Activated CD4-positive, CD25-positive, alpha-beta regulatory T cell treated with anti-CD3 and anti-CD28 coated beads, Interleukin-2, amount 50 U/mL, for 16 hours (primary cell): ENCODE data around the gene MRGPRD.

Experiments used
- DNase-seq: peaks from one replicate; pipeline ENCODE4 v3.0.0-alpha.2; 2020; ENCODE audit warnings: low read depth, low spot score

The MRGPRD gene

GRCh38 chr11:68947151-68947550 lies 33.6 kb downstream of the MRGPRD start:
- DNase-seq = no peak

GRCh38 chr11:68946416-68947090 lies 34.2 kb downstream of the MRGPRD start:
- DNase-seq = no peak

- DNase-seq = no peak
Measured at GRCh38 chr11:68942751-68943271, 38.0 kb downstream of the MRGPRD start.

GRCh38 chr11:68942095-68942620 lies 38.6 kb downstream of the MRGPRD start:
- no peak for DNase-seq

GRCh38 chr11:68941324-68942094 lies 39.3 kb downstream of the MRGPRD start:
- DNase-seq = no peak

GRCh38 chr11:68940651-68941323 lies 40.0 kb downstream of the MRGPRD start:
- no peak for DNase-seq

GRCh38 chr11:68939583-68940555 lies 40.9 kb downstream of the MRGPRD start:
- no peak for DNase-seq

- no peak for DNase-seq
Measured at GRCh38 chr11:68938816-68939582, 41.8 kb downstream of the MRGPRD start.

- DNase-seq = no peak
Measured at GRCh38 chr11:68938088-68938487, 42.7 kb downstream of the MRGPRD start.

GRCh38 chr11:68936676-68937620 lies 43.8 kb downstream of the MRGPRD start:
- DNase-seq = no peak

- DNase-seq = no peak
Measured at GRCh38 chr11:68936358-68936636, 44.5 kb downstream of the MRGPRD start.

GRCh38 chr11:68935516-68936357 lies 45.0 kb downstream of the MRGPRD start:
- DNase-seq = no peak

GRCh38 chr11:68935066-68935465 lies 45.7 kb downstream of the MRGPRD start:
- no peak for DNase-seq

GRCh38 chr11:68934666-68935065 lies 46.1 kb downstream of the MRGPRD start:
- no peak for DNase-seq

- no peak for DNase-seq
Measured at GRCh38 chr11:68934321-68934645, 46.5 kb downstream of the MRGPRD start.

GRCh38 chr11:68933605-68934320 lies 47.0 kb downstream of the MRGPRD start:
- no peak for DNase-seq

- DNase-seq = no peak
Measured at GRCh38 chr11:68932933-68933577, 47.7 kb downstream of the MRGPRD start.
